Loucy (cell line): ENCODE measurements around the gene GDPD3.

Experiments used
- H2AFZ ChIP-seq: fragments of 200-600 bp; sonication (generic); 2 replicates; pipeline ENCODE4 v1.6.0; 2016; ENCODE audit warnings: antibody characterized with exemption, mild to moderate bottlenecking, low read length, moderate library complexity
- H3F3A ChIP-seq: fragments of 200-600 bp; 2 replicates; pipeline ENCODE4 v1.6.0; 2016; ENCODE audit warnings: antibody characterized with exemption, low read depth, mild to moderate bottlenecking
- H3K27me3 ChIP-seq: fragments of 200-600 bp; sonication (generic); 2 replicates; pipeline ENCODE4 v1.6.1; 2014; ENCODE audit warnings: low read length, mild to moderate bottlenecking; ENCODE audit not compliant: insufficient read depth, poor library complexity, severe bottlenecking
- H3K36me3 ChIP-seq: fragments of 200-600 bp; sonication (generic); 2 replicates; pipeline ENCODE4 v1.6.1; 2016; ENCODE audit warnings: low read length; ENCODE audit not compliant: insufficient read depth
- H3K4me1 ChIP-seq: fragments of 200-600 bp; sonication (generic); 2 replicates; pipeline ENCODE4 v1.5.1; 2014; ENCODE audit warnings: low read length, mild to moderate bottlenecking; ENCODE audit not compliant: insufficient read depth, poor library complexity, severe bottlenecking
- H3K4me2 ChIP-seq: fragments of 200-600 bp; sonication (generic); 2 replicates; pipeline ENCODE4 v1.6.0; 2014; ENCODE audit warnings: antibody characterized with exemption, low read length, low read depth, mild to moderate bottlenecking; ENCODE audit not compliant: poor library complexity, severe bottlenecking
- H3K4me3 ChIP-seq: fragments of 200-600 bp; sonication (generic); 2 replicates; pipeline ENCODE4 v1.5.1; 2014; ENCODE audit warnings: low read length, mild to moderate bottlenecking, mixed read lengths; ENCODE audit not compliant: poor library complexity, severe bottlenecking
- H3K79me2 ChIP-seq: fragments of 200-600 bp; sonication (generic); 2 replicates; pipeline ENCODE4 v1.6.1; 2014; ENCODE audit warnings: low read length; ENCODE audit not compliant: insufficient read depth
- H3K9ac ChIP-seq: fragments of 200-600 bp; sonication (generic); 2 replicates; pipeline ENCODE4 v1.6.0; 2014; ENCODE audit warnings: mild to moderate bottlenecking, low read depth, low read length, moderate library complexity; ENCODE audit not compliant: poor library complexity, severe bottlenecking
- H3K9me2 ChIP-seq: fragments of 200-600 bp; sonication (generic); replicated peaks from 2 replicates; pipeline ENCODE4 v1.6.1; 2016; ENCODE audit warnings: low read depth, low read length, mixed read lengths
- H3K9me3 ChIP-seq: fragments of 200-600 bp; sonication (generic); 2 replicates; pipeline ENCODE4 v1.6.1; 2014; ENCODE audit warnings: mild to moderate bottlenecking, antibody characterized with exemption, low read length, low read depth; ENCODE audit not compliant: insufficient read depth
- H4K20me1 ChIP-seq: fragments of 200-600 bp; sonication (generic); 2 replicates; pipeline ENCODE4 v1.6.0; 2014; ENCODE audit warnings: antibody characterized with exemption, low read length, mild to moderate bottlenecking; ENCODE audit not compliant: insufficient read depth, poor library complexity, severe bottlenecking
- CTCF ChIP-seq: fragments of 200-600 bp; sonication (generic); conservative IDR thresholded peaks from 2 replicates; pipeline ENCODE4 v1.5.1; 2014; ENCODE audit warnings: mild to moderate bottlenecking, antibody characterized with exemption, low read length
- EZH2phosphoT487 ChIP-seq: fragments of 200-600 bp; IDR thresholded peaks from 2 replicates; pipeline ENCODE4 v1.6.1; 2018; ENCODE audit warnings: antibody characterized with exemption, mild to moderate bottlenecking, moderate library complexity, borderline replicate concordance

The GDPD3 gene

GRCh38 chr16:30054959-30055553, 58.3 kb downstream of the GDPD3 start:
- H3K27me3 ChIP-seq: no peaks in the 10 kb centered on the region
- peak overlapping the region; percentile 68 for H3K4me2 ChIP-seq
- peaks cover 20% of the 10 kb centered on the region for H3K4me1 ChIP-seq
- no peaks in the 10 kb centered on the region for H3K9me3 ChIP-seq
- H3K79me2 ChIP-seq: peaks cover 19% of the 10 kb centered on the region
- no peaks in the 10 kb centered on the region for H4K20me1 ChIP-seq
- no peaks in the 10 kb centered on the region for H3F3A ChIP-seq
- H2AFZ ChIP-seq: peak overlapping the region; percentile 77
- peak overlapping the region; percentile 53 for H3K4me3 ChIP-seq
- H3K9me2 ChIP-seq: no peaks in the 10 kb centered on the region
- peak; percentile 88 for TF ChIP-seq CTCF
- TF ChIP-seq EZH2phosphoT487: no peak
- no peaks in the 10 kb centered on the region for H3K36me3 ChIP-seq
- peak overlapping the region; percentile 53 for H3K9ac ChIP-seq
